ENCODE results near the gene SMCO3.

Gene SMCO3

GRCh38 chr12:14827043-14827442 lies 13.1 kb upstream of the SMCO3 start:
- no peak for DNase-seq

GRCh38 chr12:14826491-14826890 lies 12.5 kb upstream of the SMCO3 start:
- DNase-seq: no peak

- no peak for DNase-seq
Measured at GRCh38 chr12:14825256-14825655, 11.3 kb upstream of the SMCO3 start.

GRCh38 chr12:14824012-14824634 lies 10.1 kb upstream of the SMCO3 start:
- DNase-seq: no peak

- DNase-seq: no peak
Measured at GRCh38 chr12:14811486-14811885, 2.5 kb downstream of the SMCO3 start.

- DNase-seq: no peak
Measured at GRCh38 chr12:14810953-14811483, 3.0 kb downstream of the SMCO3 start.

- no peak for DNase-seq
Measured at GRCh38 chr12:14810167-14810952, 3.6 kb downstream of the SMCO3 start.

- no peak for DNase-seq
Measured at GRCh38 chr12:14803830-14804160, 10.2 kb downstream of the SMCO3 start.

- DNase-seq: peak; percentile 21
Measured at GRCh38 chr12:14803011-14803829, 10.8 kb downstream of the SMCO3 start, which contains the start of the genes C12orf60 and WBP11. Gene C12orf60, plus strand, starts transcription at chr12:14803670. Its CDS starts 19,266 bp downstream, at chr12:14822936. Gene WBP11, minus strand, starts transcription at chr12:14803478. Its CDS starts 2,095 bp downstream, at chr12:14801383.

GRCh38 chr12:14802721-14803010 lies 11.3 kb downstream of the SMCO3 start:
- DNase-seq: no peak

- DNase-seq: no peak
Measured at GRCh38 chr12:14802247-14802646, 11.7 kb downstream of the SMCO3 start.

GRCh38 chr12:14795028-14795448 lies 18.9 kb downstream of the SMCO3 start:
- DNase-seq: no peak

- DNase-seq: no peak
Measured at GRCh38 chr12:14785568-14785967, 28.4 kb downstream of the SMCO3 start.

GRCh38 chr12:14784471-14784870 lies 29.5 kb downstream of the SMCO3 start:
- no peak for DNase-seq

- DNase-seq: no peak
Measured at GRCh38 chr12:14782756-14783155, 31.2 kb downstream of the SMCO3 start.

GRCh38 chr12:14781563-14781962 lies 32.4 kb downstream of the SMCO3 start:
- DNase-seq: no peak

GRCh38 chr12:14780859-14781258 lies 33.1 kb downstream of the SMCO3 start:
- no peak for DNase-seq

GRCh38 chr12:14779834-14780233 lies 34.1 kb downstream of the SMCO3 start:
- DNase-seq: no peak

- no peak for DNase-seq
Measured at GRCh38 chr12:14777271-14777670, 36.7 kb downstream of the SMCO3 start.

GRCh38 chr12:14776236-14776961 lies 37.6 kb downstream of the SMCO3 start:
- DNase-seq: no peak

GRCh38 chr12:14775636-14775980 lies 38.4 kb downstream of the SMCO3 start:
- no peak for DNase-seq

- peak; percentile 11 for DNase-seq
Measured at GRCh38 chr12:14774906-14775635, 38.9 kb downstream of the SMCO3 start.

All from activated gamma-delta T cell (primary cell).